Parathyroid adenoma (tissue), 2 donors: ENCODE results near the gene SRI.

Experiments used
- H2AFZ ChIP-seq: fragments of 300-600 bp; sonication (generic); one replicate; pipeline ENCODE4 v1.7.0; 2017; ENCODE audit warnings: antibody characterized with exemption, mild to moderate bottlenecking
- H3K27ac ChIP-seq: fragments of 300-600 bp; sonication (generic); one replicate; pipeline ENCODE4 v1.7.0; 2017
- H3K27me3 ChIP-seq: fragments of 300-600 bp; sonication (generic); one replicate; pipeline ENCODE4 v1.7.0; 2017; ENCODE audit warnings: low read length; ENCODE audit not compliant: control insufficient read depth, insufficient read depth
- H3K36me3 ChIP-seq: fragments of 300-600 bp; sonication (generic); one replicate; pipeline ENCODE4 v1.7.0; 2017; ENCODE audit warnings: low read length; ENCODE audit not compliant: control insufficient read depth, insufficient read depth
- H3K4me1 ChIP-seq: fragments of 300-600 bp; sonication (generic); one replicate; pipeline ENCODE4 v1.7.0; 2017; ENCODE audit warnings: control low read depth
- H3K4me2 ChIP-seq: fragments of 300-600 bp; sonication (generic); one replicate; pipeline ENCODE4 v1.7.0; 2017; ENCODE audit warnings: low read length
- H3K4me3 ChIP-seq: fragments of 300-600 bp; sonication (generic); one replicate; pipeline ENCODE4 v1.7.0; 2017; ENCODE audit warnings: low read depth, low read length
- H3K79me2 ChIP-seq: fragments of 300-600 bp; sonication (generic); one replicate; pipeline ENCODE4 v1.7.0; 2017; ENCODE audit warnings: control low read depth
- H3K9ac ChIP-seq: fragments of 300-600 bp; sonication (generic); one replicate; pipeline ENCODE4 v1.7.0; 2017; ENCODE audit warnings: mild to moderate bottlenecking
- H3K9me3 ChIP-seq: fragments of 300-600 bp; sonication (generic); one replicate; pipeline ENCODE4 v1.7.0; 2017; ENCODE audit warnings: low read length; ENCODE audit not compliant: control insufficient read depth
- CTCF ChIP-seq: fragments of 300-600 bp; sonication (generic); IDR thresholded peaks from one replicate; pipeline ENCODE4 v1.7.0; 2017; ENCODE audit warnings: antibody characterized with exemption, mild to moderate bottlenecking
- donor health status: primary hyperparathyroidism.

The SRI gene

GRCh38 chr7:88226201-88226600 lies 6.4 kb upstream of the SRI start:
- H3K4me3 ChIP-seq, result no peak overlapping the region
- no peaks in the 10 kb centered on the region for H3K79me2 ChIP-seq
- no peaks in the 10 kb centered on the region for H3K36me3 ChIP-seq
- peaks cover 1% of the 10 kb centered on the region for H3K4me1 ChIP-seq
- no peak overlapping the region for H3K4me2 ChIP-seq
- H2AFZ ChIP-seq, result no peak overlapping the region
- H3K27ac ChIP-seq, result no peak overlapping the region
- no peak overlapping the region for H3K9ac ChIP-seq
- no peaks in the 10 kb centered on the region for H3K27me3 ChIP-seq
- H3K9me3 ChIP-seq, result no peaks in the 10 kb centered on the region
- no peak for TF ChIP-seq CTCF

GRCh38 chr7:88224601-88225275 lies 4.9 kb upstream of the SRI start:
- no peak overlapping the region for H3K27ac ChIP-seq
- H3K27me3 ChIP-seq, result no peaks in the 10 kb centered on the region
- no peaks in the 10 kb centered on the region for H3K36me3 ChIP-seq
- H2AFZ ChIP-seq, result no peak overlapping the region
- no peak for TF ChIP-seq CTCF
- H3K79me2 ChIP-seq, result no peaks in the 10 kb centered on the region
- H3K4me3 ChIP-seq, result no peak overlapping the region
- H3K4me1 ChIP-seq, result peaks cover 6% of the 10 kb centered on the region
- H3K9ac ChIP-seq, result no peak overlapping the region
- no peaks in the 10 kb centered on the region for H3K9me3 ChIP-seq
- no peak overlapping the region for H3K4me2 ChIP-seq

- no peaks in the 10 kb centered on the region for H3K36me3 ChIP-seq
- H3K4me2 ChIP-seq, result no peak overlapping the region
- H3K9ac ChIP-seq, result no peak overlapping the region
- H2AFZ ChIP-seq, result no peak overlapping the region
- H3K4me1 ChIP-seq, result peaks cover 8% of the 10 kb centered on the region
- no peak overlapping the region for H3K4me3 ChIP-seq
- H3K9me3 ChIP-seq, result no peaks in the 10 kb centered on the region
- peaks cover 3% of the 10 kb centered on the region for H3K79me2 ChIP-seq
- H3K27ac ChIP-seq, result no peak overlapping the region
- no peaks in the 10 kb centered on the region for H3K27me3 ChIP-seq
- TF ChIP-seq CTCF, result no peak
These were observed 3.4 kb upstream of the SRI start for GRCh38 chr7:88223265-88223664.

GRCh38 chr7:88218836-88219605 lies 817 bp downstream of the SRI start:
- Histone ChIP-seq H3K4me3 (peak overlapping the region; percentile 68), H3K4me2 (peak overlapping the region; percentile 82), H3K36me3 (no peaks in the 10 kb centered on the region), H3K9ac (no peak overlapping the region), H2AFZ (peak overlapping the region; percentile 100), H3K79me2 (peaks cover 3% of the 10 kb centered on the region), H3K27me3 (no peaks in the 10 kb centered on the region), H3K27ac (peak overlapping the region; percentile 30), H3K4me1 (peaks cover 8% of the 10 kb centered on the region), H3K9me3 (no peaks in the 10 kb centered on the region)
- no peak for TF ChIP-seq CTCF

- H3K9me3 ChIP-seq, result no peaks in the 10 kb centered on the region
- peaks cover 3% of the 10 kb centered on the region for H3K79me2 ChIP-seq
- no peak for TF ChIP-seq CTCF
- H3K9ac ChIP-seq, result no peak overlapping the region
- H3K4me2 ChIP-seq, result peak overlapping the region; percentile 82
- H3K4me3 ChIP-seq, result peak overlapping the region; percentile 68
- no peaks in the 10 kb centered on the region for H3K27me3 ChIP-seq
- peaks cover 8% of the 10 kb centered on the region for H3K4me1 ChIP-seq
- H3K27ac ChIP-seq, result no peak overlapping the region
- H3K36me3 ChIP-seq, result no peaks in the 10 kb centered on the region
- no peak overlapping the region for H2AFZ ChIP-seq
These were observed 1.5 kb downstream of the SRI start for GRCh38 chr7:88218429-88218745.
